Nucleus accumbens (tissue), 56 donors: ENCODE data around the gene LAP3.

Experiments used
- DNase-seq, 56 donors: peaks; one replicate each; lab custom pipeline; 2025; lab: John Stamatoyannopoulos, UW

LAP3 gene

DNA sequence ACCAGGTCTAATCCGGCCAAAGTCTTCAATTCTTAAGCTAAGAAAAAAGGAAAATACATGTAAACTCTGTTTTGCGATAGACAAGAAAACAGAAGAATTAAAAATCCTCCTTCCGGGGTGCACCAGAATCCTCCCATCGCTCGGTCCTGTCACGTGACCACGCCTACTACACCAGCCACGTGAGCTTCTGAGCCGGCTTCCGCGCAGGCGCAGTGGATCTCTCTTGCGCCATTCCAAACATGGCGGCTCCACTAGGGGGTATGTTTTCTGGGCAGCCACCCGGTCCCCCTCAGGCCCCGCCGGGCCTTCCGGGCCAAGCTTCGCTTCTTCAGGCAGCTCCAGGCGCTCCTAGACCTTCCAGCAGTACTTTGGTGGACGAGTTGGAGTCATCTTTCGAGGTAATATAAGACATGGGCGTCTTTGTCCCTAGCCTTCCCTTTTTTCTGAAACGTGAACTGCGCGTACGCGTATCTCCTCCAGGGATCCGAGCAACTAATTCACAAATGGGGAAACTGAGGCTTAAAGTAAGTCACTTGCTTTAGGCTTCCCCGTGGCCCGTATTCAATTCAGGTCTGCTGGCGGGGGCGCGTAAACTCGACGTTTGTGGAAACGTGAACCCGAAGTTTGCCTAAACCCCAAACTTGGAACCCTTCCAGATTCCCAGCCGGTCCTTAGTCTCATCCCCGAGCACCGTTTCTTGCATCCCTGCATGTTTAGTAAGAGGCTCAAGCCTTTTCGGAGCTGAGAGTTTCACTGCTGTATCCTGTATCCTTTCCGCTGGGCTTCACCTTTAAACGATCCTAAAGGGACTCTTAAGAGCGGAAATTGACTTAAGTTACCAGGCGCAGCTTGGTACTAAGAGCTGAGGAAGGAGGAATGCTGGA is 37.7 kb downstream of the LAP3 start, which contains the start of gene MED28:
Gene MED28 (plus strand): TSS at position 226 of the 884 bp plus-strand sequence. CDS start 14 bp downstream, at position 240.
- peak in 55 of 56 donors; percentile 40 to 96 (median 87) for DNase-seq

DNA sequence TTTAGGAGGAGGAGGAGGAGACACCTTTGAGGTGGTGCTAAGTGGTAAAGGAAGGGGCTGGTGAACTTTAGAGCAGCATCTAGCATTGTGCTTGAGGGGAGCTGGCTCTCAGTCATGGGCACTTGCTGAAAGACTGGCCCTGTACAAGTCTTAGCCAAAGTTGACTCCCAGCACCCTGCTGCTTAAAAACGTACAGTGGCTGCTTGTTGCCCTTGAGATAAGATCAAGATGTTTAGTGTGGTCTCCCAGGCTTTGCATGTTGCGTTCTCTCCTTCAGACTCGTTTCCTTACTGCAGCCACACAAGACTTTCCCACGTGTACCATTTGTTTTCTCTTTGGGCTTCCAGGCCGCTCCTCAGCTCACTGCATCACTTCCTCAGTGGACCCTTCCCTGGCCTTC is 39.3 kb downstream of the LAP3 start:
- DNase-seq: no peak

DNA sequence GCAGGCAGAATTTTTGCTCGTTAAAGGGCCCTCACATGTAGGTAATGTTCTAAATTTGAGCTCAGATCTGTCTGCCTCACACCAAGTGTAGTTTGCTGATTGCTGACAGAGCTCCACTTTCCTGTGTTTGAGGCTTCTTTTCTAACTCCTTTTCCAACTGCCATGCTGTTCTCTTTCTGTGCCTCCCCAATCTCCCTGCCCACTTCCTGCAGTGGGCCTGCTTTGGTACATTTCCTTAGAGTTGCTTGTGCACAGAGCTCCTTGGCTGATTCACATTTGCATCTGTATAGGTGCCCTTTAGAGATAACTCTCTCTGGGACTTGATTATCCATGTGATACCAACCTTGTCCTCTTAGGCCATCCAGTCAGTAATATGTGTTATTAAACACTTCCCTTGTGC is 41.9 kb downstream of the LAP3 start:
- no peak for DNase-seq

DNA sequence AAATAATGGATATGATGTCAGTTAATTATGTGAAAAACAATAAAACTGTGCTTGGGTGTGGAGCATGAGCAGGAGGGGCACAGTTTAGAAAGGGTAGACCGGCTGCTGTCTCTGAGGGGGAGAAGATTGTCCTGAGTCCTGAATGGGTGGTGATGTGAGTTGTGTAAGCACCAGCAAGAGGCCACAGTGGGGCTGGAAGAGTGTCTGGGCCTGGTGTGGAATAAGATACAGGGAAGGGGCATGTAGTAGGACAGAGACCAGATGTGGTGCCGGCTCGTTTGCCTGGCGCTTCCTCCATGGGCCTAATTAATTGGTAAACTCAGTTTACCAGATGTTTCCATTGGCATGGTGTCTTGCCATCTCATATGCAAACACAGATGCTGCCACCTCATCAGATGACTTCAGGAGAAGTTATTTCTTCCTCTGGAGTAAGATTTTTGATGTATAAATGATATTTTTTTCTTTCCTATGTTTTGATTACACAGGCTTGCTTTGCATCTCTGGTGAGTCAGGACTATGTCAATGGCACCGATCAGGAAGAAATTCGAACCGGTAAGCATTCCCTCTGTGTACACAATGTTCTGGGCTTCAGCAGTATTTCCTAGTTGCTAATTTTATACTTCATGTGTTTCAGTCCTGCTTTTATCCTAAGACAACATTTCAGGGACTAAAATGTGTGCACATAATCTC is 42.6 kb downstream of the LAP3 start:
- DNase-seq: no peak

DNA sequence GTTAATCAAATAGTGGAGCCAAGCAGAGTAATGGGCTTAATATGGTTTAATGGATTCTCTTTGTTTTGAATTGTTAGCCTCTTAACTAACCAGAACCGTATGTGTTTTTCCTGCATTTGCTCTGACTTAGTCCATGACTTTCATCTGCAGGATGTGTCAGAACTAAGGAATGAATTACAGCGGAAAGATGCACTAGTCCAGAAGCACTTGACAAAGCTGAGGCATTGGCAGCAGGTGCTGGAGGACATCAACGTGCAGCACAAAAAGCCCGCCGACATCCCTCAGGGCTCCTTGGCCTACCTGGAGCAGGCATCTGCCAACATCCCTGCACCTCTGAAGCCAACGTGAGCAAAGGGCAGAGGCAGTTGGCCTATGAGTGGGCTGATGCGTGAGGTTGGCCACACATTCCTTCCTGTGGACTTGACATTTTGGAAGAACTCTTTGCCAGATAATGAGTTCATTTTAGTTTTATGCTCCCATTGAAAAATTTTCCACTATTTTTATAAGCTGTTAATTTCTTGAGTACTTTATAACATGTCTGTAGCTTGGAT is 46.5 kb downstream of the LAP3 start:
- DNase-seq: no peak

DNA sequence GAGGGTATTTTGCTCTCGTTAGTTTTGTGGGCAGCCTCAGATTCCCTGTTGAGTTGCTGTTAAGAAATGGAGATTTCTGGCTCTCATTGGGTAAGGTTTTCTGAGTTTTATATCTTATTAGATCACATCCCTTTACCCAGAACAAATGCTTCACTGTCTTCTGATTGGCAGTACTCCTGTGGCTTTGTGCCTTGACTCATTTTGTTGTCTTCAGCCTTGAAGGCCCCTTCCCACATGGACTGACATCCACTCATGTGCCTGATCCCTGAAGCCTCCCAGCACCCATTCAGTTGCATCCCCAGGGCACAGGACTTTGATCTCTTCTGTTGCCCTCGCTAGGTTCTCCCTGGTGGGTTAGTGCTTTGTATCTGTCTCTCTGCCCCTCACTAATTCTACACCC is 47.8 kb downstream of the LAP3 start:
- DNase-seq: peak in 1 of 56 donors; percentile 28

DNA sequence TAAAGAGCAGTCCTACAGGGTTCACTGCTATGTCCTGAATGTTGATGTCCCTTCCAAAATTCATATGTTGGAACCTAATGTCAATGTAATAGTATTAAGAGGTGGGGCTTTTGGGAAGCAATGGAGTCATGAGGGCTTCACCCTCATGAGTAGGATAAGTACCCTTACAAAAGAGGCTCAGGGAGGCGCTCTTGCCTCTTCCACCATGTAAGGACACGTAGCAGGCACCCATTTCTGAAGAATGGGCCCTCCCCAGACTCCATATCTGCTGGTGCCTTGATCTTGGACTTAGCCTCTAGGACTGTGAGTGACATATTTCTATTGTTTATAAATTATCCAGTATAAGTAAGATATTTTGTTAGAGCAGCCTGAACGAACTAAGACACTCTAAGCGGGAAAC is 53.2 kb downstream of the LAP3 start:
- no peak for DNase-seq

DNA sequence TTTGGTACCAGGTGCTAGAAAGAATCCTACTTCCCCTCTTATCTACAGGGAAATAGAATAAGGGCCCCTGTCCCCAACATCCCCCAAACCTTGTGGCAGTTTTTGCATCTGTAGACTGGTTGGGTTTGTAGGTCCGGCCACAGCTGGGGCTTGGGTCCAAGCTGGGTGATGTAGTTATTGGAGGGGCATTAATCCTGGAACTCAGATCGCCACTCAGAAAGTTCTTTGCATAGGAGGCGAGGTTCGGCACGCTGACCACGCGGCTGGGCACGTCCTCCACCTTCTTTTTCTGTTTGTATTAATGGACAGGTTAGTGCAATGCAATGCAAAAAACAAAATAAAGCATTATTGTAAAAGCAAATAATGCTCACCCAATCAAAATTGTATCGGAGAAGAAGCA is 56.6 kb downstream of the LAP3 start:
- no peak for DNase-seq

DNA sequence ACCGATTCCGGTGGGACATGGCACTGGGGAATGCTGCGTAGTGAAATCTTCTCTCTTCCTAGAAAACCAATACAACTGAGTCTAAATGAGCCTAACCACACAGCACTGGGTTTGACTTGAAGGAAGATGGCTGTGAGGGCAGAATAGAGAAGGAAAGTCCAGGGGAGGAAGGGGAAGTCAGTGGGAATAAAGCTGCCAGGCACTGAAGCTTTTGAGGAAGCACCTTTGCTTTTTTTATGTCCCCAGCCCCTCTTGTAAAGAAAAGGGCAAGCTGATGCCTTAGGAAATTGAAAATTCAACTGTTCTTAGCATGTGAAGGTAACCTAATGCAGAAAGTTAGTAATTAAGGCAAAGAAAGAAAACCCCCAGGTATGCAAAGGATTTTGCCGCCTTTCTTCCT is 58.1 kb downstream of the LAP3 start:
- no peak for DNase-seq

DNA sequence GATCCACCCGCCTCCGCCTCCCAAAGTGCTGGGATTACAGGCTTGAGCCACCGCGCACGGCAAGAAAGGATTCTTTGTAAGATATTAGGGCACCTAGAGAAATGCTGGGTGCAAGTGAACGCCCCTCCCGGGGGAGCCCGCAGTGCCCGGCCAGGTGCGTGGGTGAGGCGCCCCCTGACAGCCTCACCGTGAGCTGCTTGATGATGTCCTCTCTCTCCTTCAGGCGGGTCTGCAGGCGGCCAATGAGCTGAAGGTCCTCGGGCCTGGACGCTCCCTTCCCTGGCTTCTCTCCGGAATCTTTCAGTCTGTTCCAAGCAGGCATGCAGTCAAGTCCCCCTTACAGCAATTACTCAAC is 59.3 kb downstream of the LAP3 start:
- peak in 7 of 56 donors; percentile 36 to 54 (median 43) for DNase-seq

DNA sequence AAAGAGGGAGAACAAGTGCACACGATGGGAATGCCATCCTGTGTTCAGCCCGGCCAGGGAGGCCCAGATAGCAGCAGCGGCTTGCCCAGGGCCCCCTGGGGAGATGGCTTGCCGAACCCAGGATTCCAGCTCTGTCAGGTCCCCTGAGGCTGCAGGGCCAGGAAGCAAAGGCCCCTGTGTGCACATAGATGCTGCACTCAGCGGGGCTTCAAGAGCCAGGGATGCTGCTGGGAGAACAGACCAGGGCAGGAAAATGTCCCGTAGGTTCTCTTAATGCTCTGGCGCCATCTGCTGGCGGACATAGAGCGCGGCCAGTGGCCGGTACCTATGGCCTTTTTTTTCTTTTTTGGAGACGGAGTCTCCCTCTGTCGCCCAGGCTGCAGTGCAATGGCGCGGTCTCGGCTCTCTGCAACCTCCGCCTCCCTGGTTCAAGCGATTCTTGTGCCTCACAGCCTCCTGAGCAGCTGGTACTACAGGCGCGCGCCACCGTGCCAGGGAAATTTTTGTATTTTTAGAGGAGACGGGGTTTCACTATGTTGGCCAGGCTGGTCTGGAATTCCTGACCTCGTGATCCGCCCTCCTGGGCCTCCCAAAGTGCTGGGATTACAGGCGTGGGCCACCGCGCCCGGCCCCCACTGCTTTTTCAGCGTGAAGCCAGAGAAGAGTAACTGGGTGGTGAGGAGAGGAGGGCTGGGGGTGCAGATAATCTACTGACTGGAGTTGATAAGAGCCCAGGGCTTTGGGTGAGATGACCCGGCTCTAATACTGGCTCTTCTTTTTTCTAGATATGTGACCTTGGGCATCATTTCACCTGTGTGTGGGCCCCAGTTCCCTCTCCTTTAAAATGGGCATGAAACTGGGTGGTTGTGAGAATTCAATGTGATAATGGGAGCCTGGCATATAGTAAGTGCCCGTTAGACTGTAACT is 60.0 kb downstream of the LAP3 start:
- peak in 54 of 56 donors; percentile 10 to 88 (median 66) for DNase-seq

DNA sequence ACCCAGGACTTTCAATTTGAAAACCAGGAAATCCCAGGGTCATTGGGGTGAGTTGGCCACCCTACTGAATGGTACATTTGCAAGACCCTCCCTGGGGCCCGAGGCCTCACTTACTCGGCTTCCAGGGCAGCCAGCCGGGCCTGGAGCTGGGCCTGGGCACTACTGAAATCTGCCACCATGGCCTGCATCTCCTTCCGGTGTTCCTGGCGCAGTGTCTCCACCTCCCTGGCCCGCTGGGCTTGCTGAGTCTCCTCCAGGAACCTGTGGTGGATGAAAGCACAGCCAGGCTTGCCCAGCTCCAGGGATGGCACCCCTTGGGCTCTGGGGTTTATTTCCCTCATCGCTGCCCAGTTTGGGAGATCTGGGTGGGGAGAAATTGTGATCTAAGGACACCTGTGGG is 62.1 kb downstream of the LAP3 start:
- no peak for DNase-seq

DNA sequence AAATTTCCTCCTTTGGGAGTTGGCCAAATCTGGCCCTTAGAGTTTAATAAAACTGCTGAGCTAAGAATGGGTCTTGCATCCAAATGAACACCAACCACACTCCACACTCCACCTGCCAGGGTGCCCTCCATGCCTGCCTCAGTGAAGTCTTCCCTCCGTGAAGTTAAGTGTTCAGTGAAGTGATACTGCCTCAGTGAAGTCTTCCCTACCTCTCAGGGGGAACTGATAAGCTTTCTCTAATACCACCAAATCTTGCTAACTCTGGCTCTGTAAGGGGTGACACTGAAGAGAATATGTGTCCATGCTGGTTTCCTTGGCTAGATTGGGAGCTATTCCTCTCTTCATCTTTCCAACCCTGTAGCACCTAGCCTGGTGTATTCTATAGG is 65.4 kb downstream of the LAP3 start:
- no peak for DNase-seq

DNA sequence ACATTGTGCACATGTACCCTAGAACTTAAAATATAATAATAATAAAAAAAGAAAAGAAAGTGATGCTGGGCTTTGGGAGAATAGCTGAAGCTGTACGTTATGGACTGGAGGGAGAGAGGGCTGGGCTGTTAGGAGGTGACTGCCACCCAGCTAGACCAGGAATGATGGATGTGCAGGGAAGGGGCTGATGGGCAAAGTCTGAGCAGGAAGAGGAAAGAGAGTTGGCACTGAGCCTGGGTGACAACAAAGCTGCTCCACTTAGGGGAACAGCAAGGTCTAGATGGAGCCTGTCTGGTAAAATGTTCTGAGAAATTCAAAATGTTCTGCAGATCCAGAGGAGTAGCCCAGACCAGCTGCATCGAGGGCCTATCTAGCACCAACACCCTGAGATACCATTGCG is 69.7 kb downstream of the LAP3 start:
- DNase-seq: no peak

DNA sequence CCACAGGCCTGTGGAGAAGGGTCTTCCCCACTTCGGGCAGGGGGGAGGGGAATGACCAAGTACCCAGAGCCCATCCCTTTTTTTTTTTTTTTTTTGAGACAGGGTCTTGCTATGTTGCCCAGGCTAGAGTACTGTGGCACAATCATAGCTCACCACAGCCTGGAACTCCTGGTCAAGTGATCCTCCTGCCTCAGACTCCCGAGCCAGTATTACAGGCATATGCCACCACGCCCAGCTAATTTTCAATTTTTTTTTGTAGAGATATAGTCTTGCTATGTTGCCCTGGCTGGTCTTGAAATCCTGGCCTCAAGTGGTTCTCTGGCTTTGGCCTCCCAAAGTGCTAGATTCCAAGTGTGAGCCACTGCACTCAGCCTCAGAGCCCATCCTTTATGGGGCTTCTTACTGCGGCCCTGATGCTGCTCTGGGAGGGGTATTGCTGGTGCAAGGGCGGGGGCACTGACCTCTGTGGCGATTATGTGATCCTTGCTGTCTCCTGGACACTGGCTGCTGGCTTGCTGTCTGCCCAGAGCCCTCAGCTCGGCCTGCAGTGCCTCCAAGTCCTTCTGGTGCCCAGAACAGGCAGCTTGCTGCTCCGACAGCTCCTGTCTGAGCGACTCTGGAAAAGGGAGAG is 70.3 kb downstream of the LAP3 start:
- DNase-seq: no peak

DNA sequence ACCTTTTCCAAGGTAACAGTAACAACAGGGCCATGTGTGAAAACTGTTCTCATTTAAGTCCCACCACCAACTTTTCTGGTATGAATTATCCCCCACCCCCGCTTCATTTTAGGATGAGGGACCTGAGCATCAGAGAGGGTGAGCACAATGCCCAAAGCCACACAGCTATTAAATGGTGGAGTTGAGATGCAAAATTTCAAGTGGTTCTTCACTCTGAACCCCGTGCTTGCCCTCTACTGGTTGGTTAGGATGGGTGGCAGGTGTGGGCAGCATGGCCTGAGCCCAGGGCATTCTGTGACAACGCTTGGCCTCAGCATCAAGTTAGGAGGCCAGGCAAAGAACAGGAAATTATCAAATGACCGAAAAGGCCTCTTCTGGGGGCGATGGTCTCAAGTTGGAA is 70.9 kb downstream of the LAP3 start:
- DNase-seq: no peak

DNA sequence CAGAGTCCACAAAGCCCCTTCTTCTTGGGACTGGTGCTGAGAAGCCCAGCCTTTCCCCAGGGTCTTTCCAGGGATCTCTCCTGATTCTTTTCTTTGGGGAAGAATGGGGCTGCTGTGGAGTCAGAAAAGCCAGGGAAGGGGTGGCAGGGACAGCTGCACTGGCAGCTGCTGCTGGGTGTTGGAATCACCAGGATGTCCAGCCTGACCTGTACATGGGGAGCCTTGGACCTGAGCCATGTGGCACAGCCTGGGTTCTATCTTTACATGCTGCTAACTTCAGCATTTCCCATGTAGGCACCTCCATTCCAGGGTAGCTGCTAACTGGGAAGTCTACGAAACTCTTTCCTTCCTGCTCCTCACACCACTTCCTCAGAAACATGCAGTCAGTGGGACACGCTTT is 73.4 kb downstream of the LAP3 start:
- no peak for DNase-seq

DNA sequence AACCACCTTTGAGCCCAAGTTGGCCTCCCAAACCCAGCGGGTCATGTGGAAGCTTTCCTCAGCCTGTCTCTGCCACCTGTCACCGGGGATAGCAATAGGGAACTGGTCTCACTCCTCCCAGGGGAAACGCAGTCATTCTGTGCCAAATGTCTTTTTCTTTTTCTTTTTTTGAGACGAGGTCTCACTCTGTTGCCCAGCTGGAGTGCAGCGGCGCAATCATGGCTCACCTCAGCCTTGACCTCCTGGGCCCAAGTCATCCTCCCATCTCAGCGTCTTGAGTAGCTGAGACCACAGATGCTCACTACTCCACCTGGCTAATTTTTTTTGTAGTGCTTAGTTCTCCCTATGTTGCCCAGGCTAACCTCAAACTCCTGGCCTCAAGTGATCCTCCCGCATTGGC is 77.7 kb downstream of the LAP3 start:
- DNase-seq: no peak

DNA sequence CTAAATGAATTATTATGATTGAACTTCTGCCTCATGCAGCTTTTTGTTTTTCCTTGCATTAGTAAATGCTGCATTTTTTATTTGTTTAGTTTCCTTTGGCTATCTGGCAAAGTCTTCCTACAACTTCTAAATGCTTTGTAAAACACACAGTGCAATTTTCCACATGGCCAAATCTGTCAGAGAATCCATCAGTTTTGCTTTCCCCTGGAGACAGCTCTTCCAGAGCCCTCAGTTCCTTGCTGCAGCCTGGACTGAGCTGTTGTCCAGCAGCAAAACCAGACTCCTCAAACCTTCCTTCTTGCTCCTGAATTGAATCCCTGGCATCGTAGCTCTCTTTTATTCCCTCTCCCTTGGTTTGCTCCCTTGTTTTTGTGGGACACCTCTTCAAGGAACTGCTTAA is 80.1 kb downstream of the LAP3 start:
- DNase-seq: no peak
